Transverse colon (tissue), 4 donors: ENCODE results near the gene LTBR. TPM values are rescaled to one million over a fixed set of nuclear protein-coding genes. Genes with fewer than 3 reads are reported as not detected.

Experiments
- DNase-seq: peaks from one replicate; pipeline ENCODE4 v3.0.0-alpha.2; 2019
- H3K27ac ChIP-seq, 4 donors: fragments of 200-600 bp; sonication (generic); 2 replicates each; pipeline ENCODE4 v1.5.1; 2016 to 2018; ENCODE audit warnings: inconsistent platforms in 4 of 4
- H3K27me3 ChIP-seq: fragments of 200-600 bp; sonication (generic); 2 replicates; pipeline ENCODE4 v1.5.1; 2017; ENCODE audit warnings: inconsistent platforms
- H3K36me3 ChIP-seq, 4 donors: fragments of 200-600 bp; sonication (generic); 2 replicates each; pipeline ENCODE4 v1.5.1; 2017 to 2019; ENCODE audit warnings: inconsistent platforms in 4 of 4
- H3K4me1 ChIP-seq, 4 donors: fragments of 200-600 bp; sonication (generic); 2 replicates each; pipeline ENCODE4 v1.5.1; 2017 to 2020; ENCODE audit warnings: inconsistent platforms in 4 of 4
- H3K4me3 ChIP-seq, 4 donors: fragments of 200-600 bp; sonication (generic); 1 replicate in 1 of 4; 2 replicates in 3 of 4; pipeline versions ENCODE4 v1.5.1 to v1.6.1; 2017 to 2019; ENCODE audit warnings: inconsistent platforms in 4 of 4
- H3K9me3 ChIP-seq, 2 donors: fragments of 200-600 bp; sonication (generic); 2 replicates each; pipeline ENCODE4 v1.5.1; 2017 to 2019; ENCODE audit warnings: inconsistent platforms in 2 of 2
- EP300 ChIP-seq: sonication (generic); formaldehyde crosslinking; IDR thresholded peaks from one replicate; pipeline ENCODE4 v1.6.1; 2017; ENCODE audit warnings: antibody characterized with exemption, low read depth
- POLR2A ChIP-seq: fragments of 450-650 bp; IDR thresholded peaks from one replicate; pipeline ENCODE4 v1.6.1; 2016; ENCODE audit warnings: antibody characterized with exemption, mild to moderate bottlenecking, moderate library complexity
- POLR2AphosphoS5 ChIP-seq, 3 donors: sonication (generic); formaldehyde crosslinking; IDR thresholded peaks; one replicate each; pipeline ENCODE4 v1.6.1; 2016; ENCODE audit warnings: antibody characterized with exemption in 3 of 3
- WGBS, 2 donors: methylation state at CpG; one replicate each; pipeline ENCODE4 v1.1.5; 2018; ENCODE audit warnings: low coverage in 1 of 2; 5-methylcytosine and 5-hydroxymethylcytosine counted together
- in situ Hi-C, 4 donors: fragments of 200-750 bp; cut with MboI; loops; one replicate each; pipeline versions ENCODE4 v1.15.0 to v1.15.1; 2017; ENCODE audit warnings: low sequenced_read_pairs in 3 of 4, low pct_ligation_motif_present in 1 of 4, low pct_unique_long_range_greater_than_20kb in 1 of 4
- intact Hi-C: fragments of 100-400 bp; cut with DNase I; formaldehyde crosslinking; loops from one replicate; pipeline ENCODE4 v1.15.1; 2023; ENCODE audit warnings: low total_unique reads
- total RNA-seq, 4 donors: library from RNA; depleted of rRNA; stranded (reverse); fragments of >200 nt; gene quantifications; one replicate each; pipeline ENCODE4 v1.1.0, GENCODE V29; 2016
- TF ChIP-seq, protein P1 (sequence below), 5 experiments: fragments of 200-600 bp in 3 of 5; fragments of 450-650 bp in 2 of 5; sonication (generic) in 3 of 5; IDR thresholded peaks; 1 replicate in 2 of 5; 2 replicates in 3 of 5; pipeline ENCODE4 v1.5.1; 2016 to 2017; ENCODE audit warnings: antibody characterized with exemption in 5 of 5, inconsistent platforms in 3 of 5, mild to moderate bottlenecking in 2 of 5, moderate library complexity in 1 of 5

The LTBR gene
- total RNA-seq, 4 donors from 2014 or later: 148 to 367 (median 208) TPM

DNA sequence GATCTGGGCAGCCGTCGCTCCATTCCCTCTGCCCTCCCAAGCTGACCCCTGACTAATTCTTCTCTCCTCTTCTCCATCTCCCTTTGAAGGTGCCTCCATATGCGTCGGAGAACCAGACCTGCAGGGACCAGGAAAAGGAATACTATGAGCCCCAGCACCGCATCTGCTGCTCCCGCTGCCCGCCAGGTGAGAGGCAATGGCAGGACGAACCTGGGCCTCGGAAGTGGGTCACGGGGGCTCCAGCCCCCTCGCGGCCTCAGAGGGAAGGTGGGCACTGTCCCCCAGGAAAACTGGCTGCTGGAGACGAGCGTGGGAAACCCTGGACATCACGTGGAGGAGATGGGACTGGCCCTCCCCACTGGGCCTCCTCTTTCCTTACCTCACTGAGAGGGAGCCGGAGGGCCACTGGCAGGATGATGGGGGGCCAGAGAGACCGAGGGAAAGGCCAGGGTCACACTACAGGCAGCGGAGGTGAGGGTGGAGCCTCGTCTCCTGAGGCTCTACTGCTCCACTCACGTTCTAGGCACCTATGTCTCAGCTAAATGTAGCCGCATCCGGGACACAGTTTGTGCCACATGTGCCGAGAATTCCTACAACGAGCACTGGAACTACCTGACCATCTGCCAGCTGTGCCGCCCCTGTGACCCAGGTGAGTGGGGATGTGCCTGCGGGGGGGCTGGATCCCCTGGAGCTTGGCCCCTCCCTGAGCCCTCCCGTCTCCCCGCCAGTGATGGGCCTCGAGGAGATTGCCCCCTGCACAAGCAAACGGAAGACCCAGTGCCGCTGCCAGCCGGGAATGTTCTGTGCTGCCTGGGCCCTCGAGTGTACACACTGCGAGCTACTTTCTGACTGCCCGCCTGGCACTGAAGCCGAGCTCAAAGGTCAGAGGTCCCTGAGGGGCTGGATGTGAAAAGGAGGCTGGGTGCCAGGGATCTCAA lies 806 bp downstream of the LTBR start:
- peak; percentile 31 for DNase-seq
- Histone ChIP-seq H3K4me3 (peak overlapping the region; percentile 55 to 87 (median 68)), H3K9me3 (no peaks in the 10 kb centered on the region), H3K36me3 (peaks cover 0 to 21% (median 6%) of the 10 kb centered on the region in 4 donors), H3K4me1 (peaks cover 16 to 55% (median 38%) of the 10 kb centered on the region in 4 donors), H3K27me3 (no peaks in the 10 kb centered on the region), H3K27ac (peak overlapping the region; percentile 94 to 97 (median 95))
- 37% methylated on average over 36 of the region's 36 CpGs; no CpG with 5 or more reads in 1 of the 2 donors for WGBS, 2 donors
- in situ Hi-C loops: no loop called here
- intact Hi-C loops: loop anchor here (5.0 kb wide), 1 partner anchor 47 kb away; no protein-coding TSS in a partner anchor
- TF ChIP-seq POLR2A (peak; percentile 35), POLR2AphosphoS5 (IDR thresholded peaks at IDR 0.05) (peak in 1 of 3 donors; percentile 15), EP300 (no peak)
- TF ChIP-seq, protein P1, sequence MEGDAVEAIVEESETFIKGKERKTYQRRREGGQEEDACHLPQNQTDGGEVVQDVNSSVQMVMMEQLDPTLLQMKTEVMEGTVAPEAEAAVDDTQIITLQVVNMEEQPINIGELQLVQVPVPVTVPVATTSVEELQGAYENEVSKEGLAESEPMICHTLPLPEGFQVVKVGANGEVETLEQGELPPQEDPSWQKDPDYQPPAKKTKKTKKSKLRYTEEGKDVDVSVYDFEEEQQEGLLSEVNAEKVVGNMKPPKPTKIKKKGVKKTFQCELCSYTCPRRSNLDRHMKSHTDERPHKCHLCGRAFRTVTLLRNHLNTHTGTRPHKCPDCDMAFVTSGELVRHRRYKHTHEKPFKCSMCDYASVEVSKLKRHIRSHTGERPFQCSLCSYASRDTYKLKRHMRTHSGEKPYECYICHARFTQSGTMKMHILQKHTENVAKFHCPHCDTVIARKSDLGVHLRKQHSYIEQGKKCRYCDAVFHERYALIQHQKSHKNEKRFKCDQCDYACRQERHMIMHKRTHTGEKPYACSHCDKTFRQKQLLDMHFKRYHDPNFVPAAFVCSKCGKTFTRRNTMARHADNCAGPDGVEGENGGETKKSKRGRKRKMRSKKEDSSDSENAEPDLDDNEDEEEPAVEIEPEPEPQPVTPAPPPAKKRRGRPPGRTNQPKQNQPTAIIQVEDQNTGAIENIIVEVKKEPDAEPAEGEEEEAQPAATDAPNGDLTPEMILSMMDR (IDR thresholded peaks at IDR 0.05): no peak

DNA sequence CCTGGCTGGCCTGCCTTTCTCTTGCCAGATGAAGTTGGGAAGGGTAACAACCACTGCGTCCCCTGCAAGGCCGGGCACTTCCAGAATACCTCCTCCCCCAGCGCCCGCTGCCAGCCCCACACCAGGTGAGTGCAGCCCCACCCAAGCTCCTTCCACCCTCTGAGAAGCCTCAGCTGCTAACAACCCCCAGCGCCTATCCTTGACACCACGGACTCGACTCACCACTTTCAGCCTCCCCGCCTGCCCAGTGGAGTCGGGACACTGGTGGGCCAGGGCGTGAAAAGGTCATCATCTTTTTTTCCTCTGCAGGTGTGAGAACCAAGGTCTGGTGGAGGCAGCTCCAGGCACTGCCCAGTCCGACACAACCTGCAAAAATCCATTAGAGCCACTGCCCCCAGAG lies 2.1 kb downstream of the LTBR start:
- no peak overlapping the region for H3K4me3 ChIP-seq
- no peak for TF ChIP-seq POLR2AphosphoS5 (IDR thresholded peaks at IDR 0.05)
- no peak for TF ChIP-seq EP300
- no peak for TF ChIP-seq POLR2A
- TF ChIP-seq, protein P1 (IDR thresholded peaks at IDR 0.05): no peak
- peaks cover 19 to 57% (median 49%) of the 10 kb centered on the region in 4 donors for H3K4me1 ChIP-seq
- H3K9me3 ChIP-seq: no peaks in the 10 kb centered on the region
- H3K36me3 ChIP-seq: peaks cover 0 to 21% (median 6%) of the 10 kb centered on the region in 4 donors
- 61 to 74% methylated on average over 6 to 11 of the region's 11 CpGs for WGBS, 2 donors
- in situ Hi-C loops (no loop called here), intact Hi-C loops (no loop called here)
- H3K27ac ChIP-seq: peak overlapping the region; percentile 0 to 95 (median 47)
- no peaks in the 10 kb centered on the region for H3K27me3 ChIP-seq
- no peak for DNase-seq

DNA sequence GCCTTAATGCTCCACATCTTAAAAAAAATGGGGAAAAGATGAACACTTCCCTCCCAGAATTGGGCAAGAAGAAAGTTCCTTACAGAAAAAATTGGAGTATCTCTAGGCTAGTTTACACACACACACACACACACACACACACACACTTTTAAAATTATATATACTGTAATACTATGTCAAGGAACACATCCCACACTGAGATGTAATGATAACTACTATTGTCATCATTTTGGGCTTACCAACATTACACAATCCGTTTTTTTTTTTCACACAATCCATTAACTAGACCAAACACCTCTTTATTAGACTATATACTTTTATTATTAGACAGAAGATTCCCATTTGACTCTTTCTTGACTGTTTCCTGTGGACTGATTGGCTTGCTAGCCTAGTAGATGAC lies 2.5 kb downstream of the LTBR start:
- Histone ChIP-seq H3K4me3 (no peak overlapping the region), H3K9me3 (no peaks in the 10 kb centered on the region), H3K36me3 (peaks cover 0 to 21% (median 8%) of the 10 kb centered on the region in 4 donors), H3K27me3 (no peaks in the 10 kb centered on the region), H3K27ac (peak overlapping the region; percentile 0 to 95 (median 47)), H3K4me1 (peaks cover 20 to 62% (median 53%) of the 10 kb centered on the region in 4 donors)
- 32 to 33% methylated on average over 1 of the region's 1 CpG for WGBS, 2 donors
- intact Hi-C loops (no loop called here), in situ Hi-C loops (no loop called here)
- no peak for DNase-seq
- TF ChIP-seq POLR2A (no peak), POLR2AphosphoS5 (IDR thresholded peaks at IDR 0.05) (no peak), EP300 (no peak)
- TF ChIP-seq, protein P1 (IDR thresholded peaks at IDR 0.05): no peak

DNA sequence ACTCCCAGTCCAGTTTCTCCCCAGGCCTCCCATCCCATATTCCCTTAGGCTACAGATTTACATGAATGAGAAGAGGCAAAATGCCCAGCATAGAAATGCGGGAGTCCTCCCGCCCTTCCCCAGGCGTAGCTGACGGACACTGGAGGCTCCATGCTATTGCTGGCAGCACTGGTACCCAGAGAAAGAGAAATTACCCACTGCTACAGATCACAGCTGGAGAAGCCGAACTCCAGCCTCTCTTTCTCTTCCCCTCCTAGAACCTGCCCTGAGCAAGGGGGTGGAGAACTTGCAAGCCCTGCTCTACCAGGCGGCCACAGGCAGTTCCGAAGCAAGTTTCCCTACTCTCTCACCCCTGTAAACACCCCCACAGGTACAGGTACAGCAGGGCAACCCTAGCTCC lies 3.6 kb downstream of the LTBR start:
- Histone ChIP-seq H3K27me3 (no peaks in the 10 kb centered on the region), H3K36me3 (peaks cover 0 to 21% (median 8%) of the 10 kb centered on the region in 4 donors), H3K4me1 (peaks cover 30 to 72% (median 64%) of the 10 kb centered on the region in 4 donors), H3K9me3 (no peaks in the 10 kb centered on the region), H3K27ac (peak overlapping the region; percentile 6 to 52 (median 24)), H3K4me3 (no peak overlapping the region)
- TF ChIP-seq POLR2AphosphoS5 (IDR thresholded peaks at IDR 0.05): no peak
- TF ChIP-seq, protein P1 (IDR thresholded peaks at IDR 0.05): no peak
- TF ChIP-seq EP300: no peak
- TF ChIP-seq POLR2A: no peak
- 84% methylated on average over 7 of the region's 7 CpGs; no CpG with 5 or more reads in 1 of the 2 donors for WGBS, 2 donors
- intact Hi-C loops: no loop called here
- no peak for DNase-seq
- in situ Hi-C loops: no loop called here
